Activated T-cell treated with anti-CD3 and anti-CD28 coated beads, Interleukin-2, amount 50 U/mL, for 72 hours (primary cell): ENCODE data around the gene ARHGAP11A. TPM values are rescaled to one million over a fixed set of nuclear protein-coding genes. Genes with fewer than 3 reads are reported as not detected.
A peak's percentile ranks its signal among the peaks of the same experiment; 100 is the strongest.
"Not testable (repeated sequence)": the region's sequence is repeated elsewhere in the genome, so short reads cannot be mapped to it uniquely, and the experiment has no call there.

Experiments used
- ATAC-seq, 2 donors: fragments of 150-1000 bp; cut with Tn5 transposase; replicated peaks in 1 of 2; 2 replicates each; pipeline ENCODE4 v1.10.0; 2021; ENCODE audit warnings: moderate library complexity in 2 of 2, mild to moderate bottlenecking in 1 of 2
- DNase-seq, 2 donors: peaks; one replicate each; pipeline ENCODE4 v3.0.0; 2021 to 2022; ENCODE audit warnings: mixed read lengths in 1 of 2
- H3K27ac Mint-ChIP-seq: one replicate; pipeline ENCODE4 v1.8.0; 2022; ENCODE audit warnings: mild to moderate bottlenecking, moderate library complexity, mixed read lengths
- H3K27me3 Mint-ChIP-seq: one replicate; pipeline ENCODE4 v1.8.0; 2022; ENCODE audit warnings: low read depth, mixed read lengths
- H3K36me3 Mint-ChIP-seq, 2 donors: one replicate each; pipeline ENCODE4 v1.8.0; 2022; ENCODE audit warnings: mixed read lengths in 2 of 2, mild to moderate bottlenecking in 1 of 2; ENCODE audit not compliant: insufficient read depth in 2 of 2
- H3K4me1 Mint-ChIP-seq: one replicate; pipeline ENCODE4 v1.8.0; 2022; ENCODE audit warnings: low read depth, mixed read lengths
- H3K4me3 Mint-ChIP-seq, 2 donors: one replicate each; pipeline ENCODE4 v1.8.0; 2022; ENCODE audit warnings: mild to moderate bottlenecking in 2 of 2, mixed read lengths in 2 of 2, moderate library complexity in 2 of 2
- H3K9me3 Mint-ChIP-seq, 2 donors: one replicate each; pipeline ENCODE4 v1.8.0; 2022; ENCODE audit warnings: mixed read lengths in 2 of 2
- total RNA-seq, 2 donors: library from RNA; stranded (reverse); gene quantifications; one replicate each; pipeline ENCODE4 v1.2.3, GENCODE V29; 2022

Gene ARHGAP11A
- total RNA-seq, result 100 to 1,000 TPM; 108 to 132 TPM

DNA sequence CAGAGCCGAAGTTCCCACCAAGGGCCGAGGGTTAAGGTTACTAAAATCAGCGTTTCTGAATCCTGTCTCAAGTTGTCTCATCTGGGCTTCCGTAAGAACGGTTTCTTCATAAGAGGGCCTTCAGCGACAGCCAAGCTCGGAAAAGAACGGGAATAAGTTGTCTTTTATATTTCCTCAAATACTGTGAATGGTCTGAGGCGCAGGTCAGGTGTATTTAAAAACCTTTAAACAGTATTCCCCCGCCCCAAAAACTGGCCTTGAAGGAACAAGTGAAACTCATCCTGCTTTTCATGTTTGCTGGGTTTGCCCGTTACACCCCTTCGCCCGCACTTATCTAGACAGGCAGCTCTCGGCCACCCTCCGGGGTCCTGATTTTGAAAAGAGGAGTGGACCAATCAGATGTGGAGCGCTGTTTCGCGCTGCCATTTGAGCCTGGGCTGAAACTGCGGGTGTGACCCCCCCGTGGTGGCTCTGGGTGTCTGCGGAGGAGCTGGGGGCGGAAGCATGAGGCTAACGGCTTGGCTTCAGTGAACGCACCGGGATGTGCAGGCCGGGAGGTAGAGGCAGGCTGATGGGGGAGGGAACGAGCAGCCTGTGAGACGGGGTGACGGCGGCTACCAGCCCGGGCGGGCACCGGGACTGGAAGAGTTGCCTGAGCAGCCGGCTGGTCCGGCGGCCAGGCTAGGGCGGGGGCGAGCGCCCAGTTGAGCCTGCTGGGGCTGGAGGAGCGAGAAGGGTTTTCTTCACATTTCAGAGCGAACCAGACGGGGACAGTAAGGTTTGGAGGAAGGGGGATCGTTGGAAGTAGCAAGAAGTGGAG, at the start of gene ARHGAP11A:
Gene ARHGAP11A (plus strand): TSS at position 454 of the 820 bp plus-strand sequence. CDS start 708 bp downstream, outside the sequence.
- not testable (repeated sequence) for H3K9me3 Mint-ChIP-seq

DNA sequence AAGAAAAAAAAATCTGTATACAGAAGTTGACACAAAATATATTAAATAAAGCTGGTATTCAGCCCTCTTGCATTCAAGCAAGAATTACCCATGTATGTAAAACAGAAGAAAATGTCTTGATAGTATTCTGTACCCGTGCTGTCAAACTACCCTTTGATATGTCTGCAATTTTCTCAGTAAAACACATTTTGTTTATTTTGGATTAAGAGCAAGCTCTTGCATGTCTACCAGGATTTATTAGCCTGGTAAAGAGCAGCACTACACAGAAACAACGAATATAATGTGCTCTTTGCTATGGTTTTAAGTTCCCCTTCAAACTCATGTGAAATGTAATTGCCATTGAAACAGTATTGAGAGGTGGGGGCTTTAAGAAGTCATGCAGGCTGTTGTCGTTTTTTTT, 46.3 kb upstream of the ARHGAP11A start:
- not testable (repeated sequence) for H3K27ac Mint-ChIP-seq, H3K36me3 Mint-ChIP-seq, H3K27me3 Mint-ChIP-seq, H3K9me3 Mint-ChIP-seq, ATAC-seq, DNase-seq, H3K4me3 Mint-ChIP-seq, H3K4me1 Mint-ChIP-seq

More for the DNA sequence above, at the start of gene ARHGAP11A:
- H3K27me3 Mint-ChIP-seq, result not testable (repeated sequence)
- H3K27ac Mint-ChIP-seq, result peak within 1 kb of the TSS; percentile 95
- H3K4me3 Mint-ChIP-seq, result peak within 1 kb of the TSS; percentile 92 to 94
- ATAC-seq (peak; percentile 88 to 93), DNase-seq (peak; percentile 80 to 90)
- H3K4me1 Mint-ChIP-seq, result peaks cover 22% of the 10 kb centered on the region
- H3K36me3 Mint-ChIP-seq, result peaks cover 9 to 17% of the 10 kb centered on the region in 2 donors

GRCh38 chr15:32578482-32578881, 36.8 kb upstream of the ARHGAP11A start:
- not testable (repeated sequence) for H3K36me3 Mint-ChIP-seq, H3K9me3 Mint-ChIP-seq, ATAC-seq, DNase-seq, H3K4me1 Mint-ChIP-seq, H3K27me3 Mint-ChIP-seq, H3K27ac Mint-ChIP-seq
- H3K4me3 Mint-ChIP-seq, result peak overlapping the region; percentile 36 to 38

GRCh38 chr15:32585844-32586243, 29.5 kb upstream of the ARHGAP11A start:
- H3K27me3 Mint-ChIP-seq, H3K4me3 Mint-ChIP-seq, ATAC-seq: not testable (repeated sequence)

GRCh38 chr15:32593151-32593550, 22.2 kb upstream of the ARHGAP11A start, which contains the start of gene GOLGA8N:
TSS of gene GOLGA8N (plus strand) at chr15:32593456.
- not testable (repeated sequence) for H3K27ac Mint-ChIP-seq, DNase-seq, H3K36me3 Mint-ChIP-seq, H3K9me3 Mint-ChIP-seq, ATAC-seq, H3K4me3 Mint-ChIP-seq, H3K4me1 Mint-ChIP-seq, H3K27me3 Mint-ChIP-seq

More at GRCh38 chr15:32585844-32586243, 29.5 kb upstream of the ARHGAP11A start:
- not testable (repeated sequence) for H3K36me3 Mint-ChIP-seq, H3K4me1 Mint-ChIP-seq, DNase-seq, H3K27ac Mint-ChIP-seq, H3K9me3 Mint-ChIP-seq

DNA sequence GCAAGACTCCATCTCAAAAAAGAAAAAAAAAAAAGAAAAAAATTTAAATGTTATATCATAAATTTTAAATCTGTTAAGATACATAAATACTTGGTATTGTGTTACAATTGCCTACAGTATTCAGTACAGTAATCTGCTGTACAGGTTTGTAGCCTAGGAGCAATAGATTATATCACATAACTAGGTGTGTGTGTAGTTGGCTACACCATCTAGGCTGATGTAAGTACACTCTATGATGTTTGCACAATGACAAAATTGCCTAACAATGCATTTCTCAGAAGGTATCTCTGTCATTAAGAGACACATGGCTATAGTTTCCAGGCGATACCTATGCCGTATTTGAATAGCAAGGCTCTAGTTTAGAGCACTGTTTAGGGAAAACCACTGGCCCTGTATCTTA, 5.8 kb upstream of the ARHGAP11A start:
- H3K27me3 Mint-ChIP-seq, H3K27ac Mint-ChIP-seq, DNase-seq, H3K4me3 Mint-ChIP-seq, H3K9me3 Mint-ChIP-seq, H3K36me3 Mint-ChIP-seq, ATAC-seq, H3K4me1 Mint-ChIP-seq: not testable (repeated sequence)

DNA sequence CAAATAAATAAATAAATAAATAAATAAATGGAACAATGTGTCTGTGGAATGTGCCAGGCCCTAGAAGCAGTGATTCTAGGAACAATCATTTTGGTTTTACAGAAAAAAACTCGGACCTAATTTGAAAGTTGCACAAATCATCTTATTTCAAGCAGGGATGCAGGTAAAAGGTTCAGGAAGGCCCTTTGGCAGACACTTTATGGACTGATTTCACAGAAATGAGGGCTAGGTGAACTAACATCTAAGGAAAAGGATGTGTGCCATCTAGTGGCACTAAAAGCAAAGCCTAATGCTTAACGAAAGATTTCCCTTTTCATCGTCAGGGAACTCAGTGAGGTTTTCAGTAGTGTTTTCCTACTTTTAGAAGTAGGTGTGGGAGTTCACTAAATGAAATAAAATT, 4.6 kb upstream of the ARHGAP11A start:
- H3K27ac Mint-ChIP-seq, H3K36me3 Mint-ChIP-seq, H3K27me3 Mint-ChIP-seq, H3K4me1 Mint-ChIP-seq, DNase-seq, H3K9me3 Mint-ChIP-seq, H3K4me3 Mint-ChIP-seq, ATAC-seq: not testable (repeated sequence)

- Mint-ChIP-seq H3K36me3 (peaks cover 9 to 17% of the 10 kb centered on the region in 2 donors), H3K27ac (peak overlapping the region; percentile 95), H3K4me1 (peaks cover 22% of the 10 kb centered on the region)
Observed at GRCh38 chr15:32614712-32615050, 623 bp upstream of the ARHGAP11A start.

GRCh38 chr15:32615871-32616426, 645 bp downstream of the ARHGAP11A start:
- not testable (repeated sequence) for H3K9me3 Mint-ChIP-seq, H3K27me3 Mint-ChIP-seq
- Mint-ChIP-seq H3K4me1 (peaks cover 22% of the 10 kb centered on the region), H3K36me3 (peaks cover 9 to 17% of the 10 kb centered on the region in 2 donors), H3K27ac (peak overlapping the region; percentile 93), H3K4me3 (peak overlapping the region; percentile 92 to 94)
- DNase-seq (peak; percentile 10 to 12), ATAC-seq (peak; percentile 6 to 12)

More at GRCh38 chr15:32614712-32615050, 623 bp upstream of the ARHGAP11A start:
- H3K4me3 Mint-ChIP-seq, result peak overlapping the region; percentile 92 to 94
- not testable (repeated sequence) for H3K27me3 Mint-ChIP-seq, DNase-seq, H3K9me3 Mint-ChIP-seq
- ATAC-seq, result peak; percentile 44 to 56

DNA sequence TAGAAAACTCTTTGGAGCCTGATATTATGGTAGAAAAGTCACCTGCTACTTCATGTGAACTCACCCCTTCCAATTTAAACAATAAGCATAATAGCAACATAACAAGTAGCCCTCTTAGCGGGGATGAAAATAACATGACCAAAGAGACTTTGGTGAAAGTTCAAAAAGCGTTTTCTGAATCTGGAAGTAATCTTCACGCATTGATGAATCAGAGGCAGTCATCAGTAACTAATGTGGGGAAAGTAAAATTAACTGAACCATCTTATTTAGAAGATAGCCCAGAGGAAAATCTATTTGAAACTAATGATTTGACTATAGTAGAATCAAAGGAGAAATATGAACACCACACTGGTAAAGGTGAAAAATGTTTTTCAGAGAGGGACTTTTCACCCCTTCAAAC, 21.1 kb downstream of the ARHGAP11A start:
- peaks cover 17 to 43% of the 10 kb centered on the region in 2 donors for H3K36me3 Mint-ChIP-seq
- H3K27me3 Mint-ChIP-seq, result peaks cover 2% of the 10 kb centered on the region
- H3K9me3 Mint-ChIP-seq, result no peaks in the 10 kb centered on the region
- DNase-seq, result no peak
- H3K4me3 Mint-ChIP-seq, result no peak overlapping the region
- peaks cover 4% of the 10 kb centered on the region for H3K4me1 Mint-ChIP-seq
- no peak overlapping the region for H3K27ac Mint-ChIP-seq
- no peak for ATAC-seq

- Mint-ChIP-seq H3K4me3 (no peak overlapping the region), H3K9me3 (no peaks in the 10 kb centered on the region), H3K36me3 (peaks cover 17 to 40% of the 10 kb centered on the region in 2 donors), H3K4me1 (peaks cover 9% of the 10 kb centered on the region), H3K27me3 (peaks cover 5% of the 10 kb centered on the region), H3K27ac (no peak overlapping the region)
- ATAC-seq, result no peak
- DNase-seq, result no peak
Observed at GRCh38 chr15:32636908-32637567, 21.7 kb downstream of the ARHGAP11A start.

DNA sequence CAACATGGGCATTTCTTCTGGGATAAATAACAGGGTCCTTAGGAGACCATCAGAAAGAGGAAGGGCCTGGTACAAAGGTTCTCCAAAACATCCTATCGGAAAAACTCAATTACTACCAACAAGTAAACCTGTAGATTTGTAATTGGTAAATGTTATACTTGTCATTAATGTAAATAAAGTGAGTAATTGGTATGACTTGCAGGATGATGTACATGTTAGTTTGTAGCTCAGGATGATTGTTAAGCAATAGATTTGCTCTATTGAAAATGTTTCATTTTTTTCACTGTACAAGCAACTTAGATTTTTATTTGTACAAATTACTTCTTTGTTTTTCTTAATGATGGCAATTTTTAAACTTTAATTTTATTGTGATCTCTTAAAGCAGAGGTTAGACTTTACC, 22.4 kb downstream of the ARHGAP11A start:
- no peak for ATAC-seq
- H3K4me1 Mint-ChIP-seq, result peaks cover 9% of the 10 kb centered on the region
- peaks cover 17 to 40% of the 10 kb centered on the region in 2 donors for H3K36me3 Mint-ChIP-seq
- H3K27me3 Mint-ChIP-seq, result peaks cover 5% of the 10 kb centered on the region
- H3K9me3 Mint-ChIP-seq, result no peaks in the 10 kb centered on the region
- no peak overlapping the region for H3K27ac Mint-ChIP-seq
- no peak overlapping the region for H3K4me3 Mint-ChIP-seq
- no peak for DNase-seq

GRCh38 chr15:32641517-32642059, 26.3 kb downstream of the ARHGAP11A start, which contains the start of gene SCG5:
TSS of gene SCG5 (plus strand) at chr15:32641710. CDS start at chr15:32643593, 1,883 bp downstream.
- H3K36me3 Mint-ChIP-seq, result peaks cover 5 to 20% of the 10 kb centered on the region in 2 donors
- H3K27me3 Mint-ChIP-seq, result peaks cover 5% of the 10 kb centered on the region
- no peaks in the 10 kb centered on the region for H3K9me3 Mint-ChIP-seq
- H3K4me1 Mint-ChIP-seq, result peaks cover 9% of the 10 kb centered on the region
- ATAC-seq (no peak), DNase-seq (no peak)
- H3K27ac Mint-ChIP-seq, result no peak within 1 kb of the TSS
- no peak within 1 kb of the TSS for H3K4me3 Mint-ChIP-seq
